Measurements from ENCODE around the gene ULK4.
"Not testable (repeated sequence)": the region's sequence is repeated elsewhere in the genome, so short reads cannot be mapped to it uniquely, and the experiment has no call there.

ULK4 gene

DNA sequence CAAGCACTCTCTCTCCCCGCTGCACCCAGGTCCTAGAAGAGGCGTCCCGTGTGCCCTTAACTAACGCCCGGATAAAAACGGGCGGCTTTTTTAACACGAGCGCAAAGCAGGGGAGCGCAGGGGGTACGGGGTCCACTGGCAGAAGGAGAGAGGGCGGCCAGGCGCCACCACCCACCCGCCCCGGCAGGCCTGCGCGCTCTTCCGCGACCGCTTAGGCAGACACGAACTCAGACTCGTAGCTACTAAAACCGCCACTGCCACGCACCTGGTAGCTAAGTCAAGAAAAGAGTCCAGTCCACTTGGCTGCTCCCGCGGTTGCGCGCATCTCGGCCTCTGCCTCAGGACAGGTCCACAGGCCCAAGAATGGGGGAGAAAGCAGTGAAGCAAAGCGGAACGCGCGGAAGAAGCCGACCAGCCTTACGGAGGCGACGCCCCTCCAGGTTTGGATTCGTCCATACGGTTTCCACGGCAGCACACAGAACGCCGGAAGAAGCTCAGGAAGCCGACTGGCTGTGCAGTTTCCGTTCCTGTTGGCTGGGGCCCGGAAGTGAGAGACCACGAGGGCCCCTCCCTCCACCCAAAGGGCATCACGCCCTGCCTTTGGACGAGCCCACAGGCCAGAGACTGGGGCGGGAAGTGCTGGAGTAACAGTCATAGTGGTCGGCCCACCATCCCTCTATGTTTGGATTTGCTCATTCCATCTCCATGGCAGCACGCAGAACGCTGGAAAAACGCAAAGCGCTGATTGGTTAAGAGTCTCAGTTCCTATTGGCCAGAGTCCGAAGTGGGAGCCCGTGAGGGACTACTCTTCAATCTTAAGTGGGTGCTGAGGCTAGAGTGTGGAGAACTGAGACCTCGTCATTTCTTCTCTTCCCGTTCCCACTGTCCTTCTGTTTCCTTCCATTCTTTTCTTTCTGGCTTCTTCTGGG, at the start of gene ULK4:
Gene ULK4, minus strand, starts transcription at position 353 of the 929 bp plus-strand sequence. CDS start 7,344 bp downstream, outside the sequence.
- DNase-seq (ENCODE audit: low spot score), result peak; percentile 95

- DNase-seq (ENCODE audit: low spot score), result no peak
Observed at GRCh38 chr3:42010530-42010929, 48.6 kb upstream of the ULK4 start.

GRCh38 chr3:42009456-42009855, 47.6 kb upstream of the ULK4 start:
- no peak for DNase-seq (ENCODE audit: low spot score)

- DNase-seq (ENCODE audit: low spot score), result no peak
Observed at GRCh38 chr3:42007785-42008184, 45.9 kb upstream of the ULK4 start.

DNA sequence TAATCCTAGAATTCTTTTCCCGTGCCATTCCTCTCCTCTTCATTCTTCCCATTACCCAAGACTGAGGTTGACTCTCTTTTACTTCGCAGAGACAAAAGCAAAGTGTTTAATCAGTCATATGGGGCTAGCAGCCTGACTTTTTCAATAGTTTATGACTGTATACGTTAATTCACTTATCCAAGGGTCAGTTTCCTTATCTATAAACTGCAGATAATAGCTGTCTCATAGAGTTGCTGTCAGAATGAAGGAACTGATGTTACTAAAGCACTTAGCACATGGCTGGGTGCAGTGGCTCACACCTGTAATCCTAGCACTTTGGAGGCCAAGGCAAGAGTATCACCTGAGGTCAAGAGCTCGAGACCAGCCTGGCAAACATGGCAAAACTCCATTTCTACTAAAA, 43.5 kb upstream of the ULK4 start:
- no peak for DNase-seq (ENCODE audit: low spot score)

DNA sequence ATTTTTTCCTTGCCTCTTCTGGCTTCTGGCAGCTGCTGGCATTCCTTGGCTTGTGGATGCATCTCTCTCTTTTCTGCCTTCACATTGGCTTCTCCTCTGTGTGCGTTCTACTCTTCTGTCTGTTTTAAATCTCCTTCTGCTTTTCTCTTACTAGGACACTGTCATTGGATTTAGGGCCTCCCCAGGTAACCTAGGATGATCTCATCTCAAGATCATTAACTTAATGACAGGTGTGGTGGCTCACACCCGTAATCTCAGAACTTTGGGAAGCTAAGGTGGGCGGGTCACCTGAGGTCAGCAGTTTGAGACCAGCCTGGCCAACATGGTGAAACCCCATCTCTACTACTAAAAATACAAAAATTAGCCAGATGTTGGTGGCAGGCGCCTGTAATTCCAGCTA, 40.9 kb upstream of the ULK4 start:
- no peak for DNase-seq (ENCODE audit: low spot score)

DNA sequence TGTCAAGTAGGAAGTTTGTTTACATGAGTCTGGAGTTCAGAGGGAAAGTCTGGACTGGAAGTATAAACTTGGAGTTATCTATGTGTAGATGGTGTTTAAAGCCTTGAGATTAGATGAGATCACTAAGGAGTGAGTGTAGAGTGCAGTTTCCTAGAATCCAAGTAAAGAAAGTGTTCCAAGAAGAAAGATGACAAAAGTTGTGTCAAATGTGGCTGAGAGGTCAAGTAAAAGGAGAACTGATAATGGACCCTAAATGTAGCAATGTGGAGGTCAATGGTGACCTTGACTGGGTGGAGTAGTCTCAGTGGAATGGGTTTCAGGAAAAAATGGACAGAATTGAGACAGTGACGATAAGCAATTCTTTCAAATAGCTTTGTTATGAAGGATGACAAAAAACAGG, 39.9 kb upstream of the ULK4 start:
- no peak for DNase-seq (ENCODE audit: low spot score)

- DNase-seq (ENCODE audit: low spot score), result no peak
Observed at GRCh38 chr3:41999909-42000308, 38.0 kb upstream of the ULK4 start.

DNA sequence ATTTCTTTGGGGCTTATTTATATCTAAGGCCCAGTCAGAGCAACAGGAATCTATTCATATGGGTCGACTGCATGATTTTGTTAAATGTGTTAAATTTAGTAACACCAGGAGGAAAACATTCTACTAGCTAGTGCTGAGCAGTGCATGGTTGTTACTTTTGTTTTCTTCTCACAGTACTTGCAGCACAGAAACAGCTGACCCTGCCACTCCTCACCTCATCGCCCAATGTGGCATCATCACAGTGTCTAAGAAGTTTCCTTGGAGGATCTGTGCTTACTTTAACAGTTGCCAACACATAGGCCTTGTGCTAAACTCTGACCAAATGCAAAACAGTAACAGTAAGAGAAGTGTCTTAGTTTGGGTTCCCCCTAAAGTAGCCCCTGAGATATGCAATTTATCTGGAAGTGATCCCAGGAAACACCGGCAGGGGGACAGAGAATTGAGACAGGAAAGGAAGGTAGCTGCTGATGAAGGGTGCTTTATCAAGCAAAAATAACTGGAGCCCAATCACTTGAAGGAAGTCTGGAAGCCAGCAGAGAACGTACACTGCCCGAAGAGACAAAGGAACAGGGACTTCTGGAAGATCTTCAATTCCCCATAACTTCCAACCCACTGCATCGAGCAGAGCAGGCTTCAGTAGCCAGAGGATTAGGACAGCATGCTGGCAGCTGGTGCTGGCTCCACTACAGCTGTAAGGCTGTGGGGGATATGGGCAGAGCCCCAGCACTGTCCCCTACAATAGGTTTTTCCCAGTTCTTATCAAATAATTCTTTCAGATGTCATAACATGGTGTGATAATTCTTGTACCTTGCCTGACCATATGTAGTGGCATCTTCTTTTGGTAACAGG, 36.0 kb upstream of the ULK4 start:
- no peak for DNase-seq (ENCODE audit: low spot score)

DNA sequence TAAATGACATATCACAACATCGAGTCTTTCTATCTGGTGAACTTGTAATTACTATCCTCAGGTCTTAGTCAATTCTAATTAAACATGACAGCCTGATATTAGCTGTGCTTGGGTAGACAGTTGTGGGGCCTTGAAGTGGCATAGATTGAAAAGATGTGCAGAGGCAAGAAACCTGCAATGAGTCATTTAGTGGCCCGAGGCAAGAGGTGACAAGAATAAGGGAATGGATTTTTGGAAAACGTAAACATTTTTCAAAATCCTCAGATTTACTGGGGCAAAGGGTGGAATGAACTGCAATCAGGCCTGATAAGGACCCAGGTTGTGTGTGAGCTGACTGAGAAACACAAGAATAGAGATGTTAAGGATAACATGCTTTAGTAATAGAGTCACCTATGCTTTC, 29.5 kb upstream of the ULK4 start:
- no peak for DNase-seq (ENCODE audit: low spot score)

GRCh38 chr3:41989518-41989917, 27.6 kb upstream of the ULK4 start:
- no peak for DNase-seq (ENCODE audit: low spot score)

DNA sequence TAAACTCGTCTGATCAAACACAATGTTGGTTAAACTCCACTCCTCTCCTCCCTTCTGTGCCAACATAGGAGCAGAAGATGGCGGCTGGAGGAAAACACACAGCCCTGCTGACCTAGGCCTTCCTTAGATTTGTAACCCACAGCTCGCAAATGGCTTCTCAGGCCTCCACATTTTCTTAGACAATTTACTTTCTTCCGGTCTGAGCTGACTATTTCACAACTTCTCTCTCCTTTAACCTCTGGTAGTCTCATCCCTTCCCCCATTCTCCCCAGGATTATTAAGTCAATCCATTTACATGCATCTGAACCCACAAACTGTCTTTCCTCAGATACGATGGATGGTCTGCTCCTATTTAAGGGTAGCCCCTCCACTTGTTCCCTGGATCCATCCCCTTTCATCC, 25.7 kb upstream of the ULK4 start:
- no peak for DNase-seq (ENCODE audit: low spot score)

DNA sequence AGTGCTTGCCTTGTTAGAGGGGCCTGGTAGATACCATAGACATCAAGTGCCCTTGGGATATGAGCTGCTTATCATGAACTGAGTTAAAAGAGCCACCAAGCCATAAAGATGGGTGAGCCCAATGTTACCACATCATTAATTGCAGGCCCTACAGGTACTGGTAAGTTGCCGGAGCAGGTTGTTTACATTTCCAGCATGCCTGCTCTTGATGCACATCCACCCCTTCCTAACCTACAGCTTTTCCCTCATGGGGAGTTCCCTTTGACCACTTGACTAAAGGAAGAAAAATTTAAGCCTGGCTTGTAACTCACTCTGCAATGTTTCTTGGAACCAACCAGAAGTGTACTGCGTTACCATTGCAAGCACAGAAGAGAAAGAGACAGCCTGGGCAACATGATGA, 24.7 kb upstream of the ULK4 start:
- DNase-seq (ENCODE audit: low spot score), result no peak

- DNase-seq (ENCODE audit: low spot score), result no peak
Observed at GRCh38 chr3:41985018-41985417, 23.1 kb upstream of the ULK4 start.

GRCh38 chr3:41983091-41983490, 21.2 kb upstream of the ULK4 start:
- DNase-seq (ENCODE audit: low spot score), result not testable (repeated sequence)

- DNase-seq (ENCODE audit: low spot score), result not testable (repeated sequence)
Observed at GRCh38 chr3:41977401-41977800, 15.5 kb upstream of the ULK4 start.

DNA sequence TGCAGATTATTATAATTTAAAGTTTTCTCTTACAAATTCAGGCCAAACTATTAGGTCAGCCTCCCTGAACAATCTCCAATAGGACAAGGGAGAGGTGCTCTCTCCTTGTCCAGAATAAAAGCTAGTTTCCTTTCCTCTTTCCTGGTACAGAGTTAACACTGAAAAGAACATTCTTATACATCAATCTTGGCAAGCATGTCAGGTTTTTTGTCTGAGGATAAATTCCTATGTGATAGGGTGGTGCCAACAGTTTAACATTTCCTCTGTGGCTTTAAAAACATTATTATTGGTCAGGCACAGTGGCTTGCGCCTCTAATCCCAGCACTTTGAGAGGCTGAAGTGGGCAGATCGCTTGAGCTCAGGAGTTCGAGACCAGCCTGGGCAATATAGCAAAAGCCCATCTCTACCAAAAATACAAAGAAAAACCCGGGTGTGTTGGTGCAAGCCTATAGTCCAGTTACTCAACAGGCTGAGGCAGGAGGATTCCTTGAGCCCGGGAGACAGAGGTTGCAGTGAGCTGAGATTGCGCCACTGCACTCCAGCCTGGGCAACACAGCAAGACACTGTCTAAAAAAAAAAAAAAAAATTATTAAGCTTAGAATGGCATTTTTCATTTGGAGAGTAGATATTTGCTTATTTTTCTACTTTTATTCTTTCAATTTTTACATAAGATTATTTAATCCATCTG, 13.7 kb upstream of the ULK4 start:
- no peak for DNase-seq (ENCODE audit: low spot score)

- no peak for DNase-seq (ENCODE audit: low spot score)
Observed at GRCh38 chr3:41974223-41974622, 12.3 kb upstream of the ULK4 start.

DNA sequence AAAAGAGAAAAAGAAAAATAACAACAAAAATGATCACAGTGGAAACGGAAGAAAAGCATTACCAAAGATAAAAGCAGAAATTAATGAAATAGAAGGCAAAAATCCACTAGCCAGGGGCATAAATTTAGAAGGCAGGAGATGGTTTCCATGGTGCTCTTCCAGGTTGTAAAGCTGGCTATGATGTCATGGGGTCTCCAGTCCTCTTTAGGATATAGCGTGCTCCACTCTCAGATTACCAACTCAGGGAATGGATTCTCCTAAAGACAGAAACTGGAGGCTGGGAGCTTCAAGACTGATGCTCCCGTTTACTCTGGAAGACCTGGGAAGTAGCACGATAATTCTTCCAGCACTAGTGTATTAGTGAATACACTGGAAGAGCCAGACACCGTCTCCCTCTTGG, 10.9 kb upstream of the ULK4 start:
- no peak for DNase-seq (ENCODE audit: low spot score)

DNA sequence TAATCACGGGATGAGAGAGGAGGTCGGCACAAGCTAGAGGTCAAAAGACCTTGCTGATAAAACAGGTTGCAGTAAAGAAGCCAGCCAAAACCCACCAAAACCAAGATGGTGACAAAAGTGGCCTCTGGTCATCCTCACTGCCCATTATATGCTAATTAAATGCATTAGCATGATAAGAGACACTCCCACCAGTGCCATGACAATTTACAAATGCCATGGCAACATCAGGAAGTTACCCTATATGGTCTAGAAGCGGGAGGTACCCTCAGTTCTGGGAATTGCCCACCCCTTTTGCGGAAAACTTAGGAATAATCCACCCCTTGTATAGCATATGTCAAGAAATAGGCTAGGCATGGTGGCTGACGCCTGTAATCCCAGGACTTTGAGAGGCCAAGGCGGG, 4.3 kb upstream of the ULK4 start:
- DNase-seq (ENCODE audit: low spot score), result no peak

DNA sequence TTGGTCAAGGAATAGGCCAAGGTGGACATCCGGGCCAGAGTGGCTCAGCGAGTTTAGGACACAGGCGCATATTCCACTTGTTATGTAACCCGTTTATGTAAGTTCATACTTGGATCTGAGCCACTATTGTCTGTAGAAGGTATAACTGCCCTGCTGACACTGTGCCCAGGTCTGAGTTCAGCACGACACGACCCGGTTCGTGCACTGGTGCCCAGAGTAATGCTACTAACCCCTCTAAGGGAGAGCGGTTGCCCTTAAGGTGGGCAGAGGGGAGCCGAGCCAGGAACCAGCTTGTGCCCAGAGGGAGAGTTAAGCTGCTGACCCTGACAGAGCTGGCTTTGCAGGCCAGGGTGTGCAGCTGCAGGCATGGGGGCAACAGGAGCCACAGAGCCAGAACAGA, 1.9 kb upstream of the ULK4 start:
- DNase-seq (ENCODE audit: low spot score), result no peak

Data from hematopoietic multipotent progenitor cell treated with erythropoietin and hydrocortisone succinate and interleukin-3 and kit ligand, for 15 days (in vitro differentiated cells).